SJSA1 (cell line): ENCODE measurements around the gene NKX3-2. TPM values are rescaled to one million over a fixed set of nuclear protein-coding genes. Genes with fewer than 3 reads are reported as not detected.

Source experiments
- DNase-seq, 2 experiments: peaks; one replicate each; pipeline ENCODE4 v3.0.0-alpha.2; 2015 to 2020; ENCODE audit warnings: low spot score in 2 of 2, low read depth in 1 of 2
- H3K27ac ChIP-seq: fragments of 250-450 bp; sonication (Bioruptor Pico); 2 replicates; pipeline ENCODE4 v1.5.1; 2020; ENCODE audit warnings: mild to moderate bottlenecking, moderate library complexity
- H3K27me3 ChIP-seq: fragments of 250-450 bp; sonication (Bioruptor Pico); replicated peaks from 2 replicates; pipeline ENCODE4 v1.5.1; 2020; ENCODE audit warnings: mild to moderate bottlenecking, moderate library complexity
- H3K36me3 ChIP-seq: fragments of 250-450 bp; sonication (Bioruptor Pico); 2 replicates; pipeline ENCODE4 v1.5.1; 2020; ENCODE audit warnings: mild to moderate bottlenecking
- H3K4me1 ChIP-seq: fragments of 250-450 bp; sonication (Bioruptor Pico); replicated peaks from 2 replicates; pipeline ENCODE4 v1.6.1; 2021; ENCODE audit warnings: mild to moderate bottlenecking
- H3K4me3 ChIP-seq: fragments of 250-450 bp; sonication (Bioruptor Pico); 2 replicates; pipeline ENCODE4 v1.5.1; 2020; ENCODE audit warnings: mild to moderate bottlenecking
- H3K9me3 ChIP-seq: fragments of 250-450 bp; sonication (Bioruptor Pico); replicated peaks from 2 replicates; pipeline ENCODE4 v1.5.1; 2020; ENCODE audit warnings: mild to moderate bottlenecking
- total RNA-seq: library from RNA; depleted of rRNA; stranded (reverse); fragments of >200 nt; shearing (Covaris generic); gene quantifications from 2 replicates; pipeline ENCODE4 v1.2.3, GENCODE V29; 2014

Gene NKX3-2
- total RNA-seq, 1 experiment from 2014 or later, result 2.8 TPM

- no peaks in the 10 kb centered on the region for H3K27me3 ChIP-seq
- no peak for DNase-seq
- H3K36me3 ChIP-seq, result no peaks in the 10 kb centered on the region
- H3K4me3 ChIP-seq, result no peak overlapping the region
- no peak overlapping the region for H3K27ac ChIP-seq
- no peaks in the 10 kb centered on the region for H3K4me1 ChIP-seq
- no peaks in the 10 kb centered on the region for H3K9me3 ChIP-seq
Observed at GRCh38 chr4:13523105-13523477, 21.2 kb downstream of the NKX3-2 start.

- Histone ChIP-seq H3K27ac (no peak overlapping the region), H3K36me3 (no peaks in the 10 kb centered on the region), H3K27me3 (no peaks in the 10 kb centered on the region), H3K4me3 (no peak overlapping the region), H3K9me3 (no peaks in the 10 kb centered on the region), H3K4me1 (no peaks in the 10 kb centered on the region)
- DNase-seq, result no peak
Observed at GRCh38 chr4:13522282-13523104, 21.8 kb downstream of the NKX3-2 start.

- no peak for DNase-seq
- H3K4me3 ChIP-seq, result no peak overlapping the region
Observed at GRCh38 chr4:13521047-13521446, 23.3 kb downstream of the NKX3-2 start.

GRCh38 chr4:13516315-13516860 lies 27.9 kb downstream of the NKX3-2 start:
- H3K27me3 ChIP-seq, result no peaks in the 10 kb centered on the region
- no peak overlapping the region for H3K27ac ChIP-seq
- no peak overlapping the region for H3K4me3 ChIP-seq
- no peaks in the 10 kb centered on the region for H3K36me3 ChIP-seq
- no peak for DNase-seq
- H3K4me1 ChIP-seq, result no peaks in the 10 kb centered on the region
- H3K9me3 ChIP-seq, result no peaks in the 10 kb centered on the region

More at GRCh38 chr4:13521047-13521446, 23.3 kb downstream of the NKX3-2 start:
- Histone ChIP-seq H3K27ac (no peak overlapping the region), H3K4me1 (no peaks in the 10 kb centered on the region), H3K9me3 (no peaks in the 10 kb centered on the region), H3K27me3 (no peaks in the 10 kb centered on the region), H3K36me3 (no peaks in the 10 kb centered on the region)

- H3K4me1 ChIP-seq, result no peaks in the 10 kb centered on the region
- H3K36me3 ChIP-seq, result no peaks in the 10 kb centered on the region
- no peaks in the 10 kb centered on the region for H3K27me3 ChIP-seq
- H3K9me3 ChIP-seq, result no peaks in the 10 kb centered on the region
- no peak overlapping the region for H3K27ac ChIP-seq
- H3K4me3 ChIP-seq, result no peak overlapping the region
- no peak for DNase-seq
Observed at GRCh38 chr4:13515268-13515667, 29.0 kb downstream of the NKX3-2 start.

GRCh38 chr4:13514722-13515121 lies 29.6 kb downstream of the NKX3-2 start:
- Histone ChIP-seq H3K27ac (no peak overlapping the region), H3K27me3 (no peaks in the 10 kb centered on the region), H3K4me1 (no peaks in the 10 kb centered on the region), H3K9me3 (no peaks in the 10 kb centered on the region), H3K4me3 (no peak overlapping the region), H3K36me3 (no peaks in the 10 kb centered on the region)
- DNase-seq, result no peak

- Histone ChIP-seq H3K4me3 (no peak overlapping the region), H3K27ac (no peak overlapping the region), H3K9me3 (no peaks in the 10 kb centered on the region), H3K4me1 (no peaks in the 10 kb centered on the region), H3K36me3 (no peaks in the 10 kb centered on the region), H3K27me3 (no peaks in the 10 kb centered on the region)
- DNase-seq, result no peak
Observed at GRCh38 chr4:13511101-13511500, 33.2 kb downstream of the NKX3-2 start.

GRCh38 chr4:13509442-13509841 lies 34.9 kb downstream of the NKX3-2 start:
- DNase-seq, result no peak
- H3K27ac ChIP-seq, result no peak overlapping the region
- H3K9me3 ChIP-seq, result no peaks in the 10 kb centered on the region

GRCh38 chr4:13504374-13504773 lies 39.9 kb downstream of the NKX3-2 start:
- Histone ChIP-seq H3K36me3 (no peaks in the 10 kb centered on the region), H3K4me3 (no peak overlapping the region), H3K9me3 (no peaks in the 10 kb centered on the region), H3K4me1 (no peaks in the 10 kb centered on the region), H3K27me3 (no peaks in the 10 kb centered on the region), H3K27ac (no peak overlapping the region)
- no peak for DNase-seq

More at GRCh38 chr4:13509442-13509841, 34.9 kb downstream of the NKX3-2 start:
- Histone ChIP-seq H3K27me3 (no peaks in the 10 kb centered on the region), H3K4me1 (no peaks in the 10 kb centered on the region), H3K36me3 (no peaks in the 10 kb centered on the region), H3K4me3 (no peak overlapping the region)

GRCh38 chr4:13498469-13498868 lies 45.8 kb downstream of the NKX3-2 start:
- no peak for DNase-seq
- no peaks in the 10 kb centered on the region for H3K27me3 ChIP-seq
- H3K4me1 ChIP-seq, result no peaks in the 10 kb centered on the region
- H3K9me3 ChIP-seq, result no peaks in the 10 kb centered on the region
- no peak overlapping the region for H3K27ac ChIP-seq
- no peaks in the 10 kb centered on the region for H3K36me3 ChIP-seq
- H3K4me3 ChIP-seq, result no peak overlapping the region

- Histone ChIP-seq H3K4me3 (no peak overlapping the region), H3K4me1 (no peaks in the 10 kb centered on the region), H3K27ac (no peak overlapping the region), H3K9me3 (no peaks in the 10 kb centered on the region), H3K36me3 (no peaks in the 10 kb centered on the region), H3K27me3 (no peaks in the 10 kb centered on the region)
- no peak for DNase-seq
Observed at GRCh38 chr4:13496605-13497004, 47.7 kb downstream of the NKX3-2 start.

- no peak for DNase-seq
- no peaks in the 10 kb centered on the region for H3K9me3 ChIP-seq
- H3K4me3 ChIP-seq, result no peak overlapping the region
- no peaks in the 10 kb centered on the region for H3K36me3 ChIP-seq
- no peaks in the 10 kb centered on the region for H3K27me3 ChIP-seq
- no peak overlapping the region for H3K27ac ChIP-seq
- no peaks in the 10 kb centered on the region for H3K4me1 ChIP-seq
Observed at GRCh38 chr4:13495753-13496152, 48.6 kb downstream of the NKX3-2 start.

GRCh38 chr4:13493793-13494192 lies 50.5 kb downstream of the NKX3-2 start:
- Histone ChIP-seq H3K27ac (no peak overlapping the region), H3K4me3 (no peak overlapping the region), H3K27me3 (no peaks in the 10 kb centered on the region), H3K9me3 (no peaks in the 10 kb centered on the region), H3K36me3 (no peaks in the 10 kb centered on the region), H3K4me1 (no peaks in the 10 kb centered on the region)
- no peak for DNase-seq

GRCh38 chr4:13492747-13493146 lies 51.6 kb downstream of the NKX3-2 start:
- no peaks in the 10 kb centered on the region for H3K36me3 ChIP-seq
- H3K9me3 ChIP-seq, result no peaks in the 10 kb centered on the region
- H3K4me1 ChIP-seq, result no peaks in the 10 kb centered on the region
- H3K27me3 ChIP-seq, result no peaks in the 10 kb centered on the region
- H3K4me3 ChIP-seq, result no peak overlapping the region
- H3K27ac ChIP-seq, result no peak overlapping the region
- DNase-seq, result no peak
